Tibial artery (tissue), 4 donors: ENCODE measurements around the gene ADSL.

Experiments
- DNase-seq, 2 donors: peaks; one replicate each; pipeline ENCODE4 v3.0.0-alpha.2; 2019
- H3K27ac ChIP-seq, 2 donors: fragments of 200-600 bp; sonication (generic) in 1 of 2; 1 replicate in 1 of 2; 2 replicates in 1 of 2; pipeline ENCODE4 v1.5.1; 2018 to 2019; ENCODE audit warnings: mild to moderate bottlenecking in 1 of 2
- H3K27me3 ChIP-seq, 2 donors: fragments of 200-600 bp; sonication (generic) in 1 of 2; one replicate each; pipeline versions ENCODE4 v1.5.1 to v1.6.0; 2016 to 2019
- H3K36me3 ChIP-seq, 3 donors: fragments of 200-600 bp; sonication (generic) in 2 of 3; one replicate each; pipeline ENCODE4 v1.5.1; 2016 to 2019; ENCODE audit warnings: mild to moderate bottlenecking in 2 of 3
- H3K4me1 ChIP-seq, 4 donors: fragments of 200-600 bp; sonication (generic) in 2 of 4; 1 replicate in 3 of 4; 2 replicates in 1 of 4; pipeline ENCODE4 v1.5.1; 2016 to 2019
- H3K4me3 ChIP-seq, 2 donors: fragments of 200-600 bp; sonication (generic) in 1 of 2; 1 replicate in 1 of 2; 2 replicates in 1 of 2; pipeline ENCODE4 v1.5.1; 2018 to 2019; ENCODE audit warnings: mild to moderate bottlenecking in 2 of 2
- H3K9me3 ChIP-seq, 3 donors: fragments of 200-600 bp; sonication (generic) in 1 of 3; one replicate each; pipeline ENCODE4 v1.5.1; 2016 to 2019
- intact Hi-C: fragments of 100-400 bp; cut with DNase I; formaldehyde crosslinking; loops from one replicate; pipeline ENCODE4 v1.15.0; 2023; ENCODE audit warnings: low total_unique reads
- TF ChIP-seq, protein P1 (sequence below), 2 experiments: fragments of 200-600 bp in 1 of 2; fragments of 450-650 bp in 1 of 2; IDR thresholded peaks; one replicate each; pipeline ENCODE4 v1.5.1; 2017 to 2019; ENCODE audit warnings: antibody characterized with exemption in 2 of 2, mild to moderate bottlenecking in 1 of 2, moderate library complexity in 1 of 2

The ADSL gene

GRCh38 chr22:40334899-40335298 is 11.4 kb upstream of the ADSL start:
- no peaks in the 10 kb centered on the region for H3K27me3 ChIP-seq
- no peak overlapping the region for H3K4me3 ChIP-seq
- no peak overlapping the region for H3K27ac ChIP-seq
- TF ChIP-seq, protein P1, sequence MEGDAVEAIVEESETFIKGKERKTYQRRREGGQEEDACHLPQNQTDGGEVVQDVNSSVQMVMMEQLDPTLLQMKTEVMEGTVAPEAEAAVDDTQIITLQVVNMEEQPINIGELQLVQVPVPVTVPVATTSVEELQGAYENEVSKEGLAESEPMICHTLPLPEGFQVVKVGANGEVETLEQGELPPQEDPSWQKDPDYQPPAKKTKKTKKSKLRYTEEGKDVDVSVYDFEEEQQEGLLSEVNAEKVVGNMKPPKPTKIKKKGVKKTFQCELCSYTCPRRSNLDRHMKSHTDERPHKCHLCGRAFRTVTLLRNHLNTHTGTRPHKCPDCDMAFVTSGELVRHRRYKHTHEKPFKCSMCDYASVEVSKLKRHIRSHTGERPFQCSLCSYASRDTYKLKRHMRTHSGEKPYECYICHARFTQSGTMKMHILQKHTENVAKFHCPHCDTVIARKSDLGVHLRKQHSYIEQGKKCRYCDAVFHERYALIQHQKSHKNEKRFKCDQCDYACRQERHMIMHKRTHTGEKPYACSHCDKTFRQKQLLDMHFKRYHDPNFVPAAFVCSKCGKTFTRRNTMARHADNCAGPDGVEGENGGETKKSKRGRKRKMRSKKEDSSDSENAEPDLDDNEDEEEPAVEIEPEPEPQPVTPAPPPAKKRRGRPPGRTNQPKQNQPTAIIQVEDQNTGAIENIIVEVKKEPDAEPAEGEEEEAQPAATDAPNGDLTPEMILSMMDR (IDR thresholded peaks at IDR 0.05): no peak
- no peaks in the 10 kb centered on the region for H3K9me3 ChIP-seq
- peaks cover 0 to 28% (median 15%) of the 10 kb centered on the region in 3 donors for H3K36me3 ChIP-seq
- no peak for DNase-seq
- intact Hi-C loops: no loop called here
- no peaks in the 10 kb centered on the region for H3K4me1 ChIP-seq

DNA sequence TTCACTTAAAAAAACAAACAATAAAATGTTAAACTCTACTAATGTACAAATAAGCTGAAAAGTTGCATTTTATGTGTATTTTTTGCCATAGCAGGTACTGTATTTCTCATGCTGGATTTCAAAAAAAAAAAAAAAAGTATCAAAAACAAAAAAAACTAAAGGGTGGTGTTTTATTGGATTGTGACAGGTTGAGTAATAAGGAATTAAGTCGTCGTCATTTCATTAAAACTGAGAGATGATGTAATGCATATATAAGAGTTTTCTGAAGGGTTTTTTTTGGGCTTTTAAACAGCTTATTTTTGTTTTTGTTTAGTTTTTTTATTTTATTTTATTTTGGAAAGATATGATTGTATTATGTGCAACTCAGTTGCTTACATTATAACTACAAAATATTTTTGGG is 10.9 kb upstream of the ADSL start:
- intact Hi-C loops: no loop called here
- H3K27ac ChIP-seq: no peak overlapping the region
- H3K4me1 ChIP-seq: no peaks in the 10 kb centered on the region

DNA sequence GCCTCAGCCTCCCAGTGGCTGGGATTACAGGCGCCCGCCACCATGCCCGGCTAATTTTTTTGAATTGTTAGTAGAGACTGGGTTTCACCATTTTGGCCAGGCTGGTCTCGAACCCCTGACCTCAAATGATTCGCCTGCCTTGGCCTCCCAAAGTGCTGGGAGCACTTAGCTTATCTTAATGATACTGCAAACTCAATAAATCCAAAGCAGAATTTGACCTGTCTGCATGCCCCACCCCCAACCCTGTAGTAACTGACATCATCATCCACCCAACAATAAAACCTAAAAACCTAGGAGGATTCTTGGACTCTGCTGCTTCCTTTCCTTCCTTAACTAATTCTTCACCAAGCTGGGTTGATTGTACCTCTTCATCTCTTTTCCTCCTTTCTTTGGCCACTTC is 6.3 kb upstream of the ADSL start:
- Histone ChIP-seq H3K27ac (no peak overlapping the region), H3K36me3 (no peaks in the 10 kb centered on the region), H3K27me3 (no peaks in the 10 kb centered on the region), H3K4me1 (no peaks in the 10 kb centered on the region), H3K4me3 (no peak overlapping the region), H3K9me3 (no peaks in the 10 kb centered on the region)
- TF ChIP-seq, protein P1 (IDR thresholded peaks at IDR 0.05): no peak
- intact Hi-C loops: loop anchor here (5.0 to 10.0 kb wide), 2 partner anchors 288 to 805 kb away; partner anchors contain the start of gene RPS19BP1
- no peak for DNase-seq

More for the DNA sequence above, 10.9 kb upstream of the ADSL start:
- no peaks in the 10 kb centered on the region for H3K27me3 ChIP-seq
- peaks cover 0 to 24% (median 13%) of the 10 kb centered on the region in 3 donors for H3K36me3 ChIP-seq
- H3K4me3 ChIP-seq: no peak overlapping the region
- TF ChIP-seq, protein P1 (IDR thresholded peaks at IDR 0.05): no peak
- DNase-seq: no peak
- no peaks in the 10 kb centered on the region for H3K9me3 ChIP-seq

- intact Hi-C loops: loop anchor here (5.0 to 10.0 kb wide), 2 partner anchors 289 to 807 kb away; partner anchors contain the start of gene RPS19BP1
- Histone ChIP-seq H3K36me3 (no peaks in the 10 kb centered on the region), H3K27ac (no peak overlapping the region), H3K27me3 (no peaks in the 10 kb centered on the region), H3K9me3 (no peaks in the 10 kb centered on the region), H3K4me1 (peaks cover 0 to 6% (median 3%) of the 10 kb centered on the region in 4 donors), H3K4me3 (no peak overlapping the region)
- no peak for DNase-seq
- TF ChIP-seq, protein P1 (IDR thresholded peaks at IDR 0.05): no peak
Measured at GRCh38 chr22:40341604-40342003, 4.7 kb upstream of the ADSL start.

DNA sequence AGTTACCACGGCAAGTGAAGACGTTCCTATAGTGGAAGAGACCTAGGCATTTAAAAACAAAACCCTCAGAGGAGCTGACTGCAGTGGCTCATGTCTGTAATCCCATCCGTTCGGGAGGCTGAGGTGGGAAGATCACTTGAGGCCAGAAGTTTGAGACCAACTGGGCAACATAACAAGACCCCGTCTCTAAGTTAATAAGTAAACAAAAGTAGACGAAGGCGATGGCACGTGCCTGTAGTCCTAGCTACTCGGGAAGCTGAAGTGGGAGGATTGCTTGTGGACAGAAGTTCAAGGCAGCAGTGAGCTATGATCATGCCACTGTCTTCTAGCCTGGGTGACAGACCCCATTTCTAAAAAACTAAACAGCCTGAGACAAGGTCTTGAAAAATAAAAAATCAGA is 3.8 kb upstream of the ADSL start:
- no peaks in the 10 kb centered on the region for H3K27me3 ChIP-seq
- DNase-seq: no peak
- TF ChIP-seq, protein P1 (IDR thresholded peaks at IDR 0.05): no peak

More for the DNA sequence above, 3.8 kb upstream of the ADSL start:
- Histone ChIP-seq H3K4me1 (peaks cover 0 to 13% (median 9%) of the 10 kb centered on the region in 4 donors), H3K27ac (no peak overlapping the region), H3K36me3 (no peaks in the 10 kb centered on the region), H3K4me3 (no peak overlapping the region), H3K9me3 (no peaks in the 10 kb centered on the region)
- intact Hi-C loops: loop anchor here (5.0 to 10.0 kb wide), 2 partner anchors 290 to 808 kb away; partner anchors contain the start of gene RPS19BP1
